ENCODE data around the gene APOD. TPM values are rescaled to one million over a fixed set of nuclear protein-coding genes. Genes with fewer than 3 reads are reported as not detected.
A peak's percentile ranks its signal among the peaks of the same experiment; 100 is the strongest.

The APOD gene
- total RNA-seq (2021; fragmentation: NEBNext Ultra II Directional; extraction: Animal tissue kit (Norgen Biotek cat#: 25700)), result not detected in 2 replicates
- not detected in 2 replicates for polyA plus RNA-seq (2011; rRNA removed)
- not detected for polyA plus RNA-seq (2011; cell fraction: cytosol; rRNA removed)
- polyA plus RNA-seq (2011; cell fraction: nucleus; rRNA removed), result not detected
- not detected in 4 replicates for polyA plus RNA-seq (2012, experiment 1 of 2)
- polyA plus RNA-seq (2012, experiment 2 of 2), result not detected
- polyA plus RNA-seq (2013, experiment 1 of 2), result 0.12 TPM
- 0.26 TPM for polyA plus RNA-seq (2013, experiment 2 of 2)
- 0.20 TPM in 1 of 2 replicates, not detected in the other for polyA minus RNA-seq (2011; rRNA and poly(A)+ RNA removed)
- polyA minus RNA-seq (2011; cell fraction: cytosol; rRNA and poly(A)+ RNA removed), result not detected
- polyA minus RNA-seq (2011; cell fraction: nucleus; rRNA and poly(A)+ RNA removed), result not detected
- long read RNA-seq, experiment 1, result 0 reads
- long read RNA-seq, experiment 2, result 0 reads

- H3K23me2 ChIP-seq (ENCODE audit: low read depth, low read length), result no peaks in the 10 kb centered on the region; the same call in 1 of the 2 replicates
- no peak within 1 kb of the TSS for H4K5ac ChIP-seq (ENCODE audit: insufficient read length, low read depth, low read length)
- H3K79me1 ChIP-seq (ENCODE audit: low read depth, low read length), result no peaks in the 10 kb centered on the region
- DNase-seq (ENCODE audit: low read depth in 1 of 2, low spot score in 2 of 2) (no peak), FAIRE-seq (no peak)
- H4K20me1 ChIP-seq (replicated peaks in 1 of 2; ENCODE audit: control insufficient read depth in 1 of 2, insufficient read depth in 2 of 2, low read length in 2 of 2), result no peaks in the 10 kb centered on the region
- peak within 1 kb of the TSS; percentile 53; the same call in 1 of the 2 replicates for H2AFZ ChIP-seq (ENCODE audit: low read length)
- H3K79me2 ChIP-seq (ENCODE audit: control insufficient read depth in 1 of 2, insufficient read depth in 2 of 2, low read length in 2 of 2), result no peaks in the 10 kb centered on the region
- no peaks in the 10 kb centered on the region for H3K4me1 ChIP-seq (replicated peaks in 1 of 4; ENCODE audit: control insufficient read depth in 3 of 4, insufficient read depth in 4 of 4, low read length in 3 of 4)
- H2BK20ac ChIP-seq (ENCODE audit: low read length), result no peak within 1 kb of the TSS
- H2BK120ac ChIP-seq (replicated peaks; ENCODE audit: low read depth, low read length), result no peak within 1 kb of the TSS
- H3K4me3 ChIP-seq (ENCODE audit: extremely low read depth in 1 of 4, insufficient read depth in 2 of 4, low read depth in 3 of 4, low read length in 4 of 4), result no peak within 1 kb of the TSS
- H3K4me2 ChIP-seq (ENCODE audit: insufficient read depth in 1 of 2, low read depth in 2 of 2, low read length in 2 of 2), result no peak within 1 kb of the TSS
- peak within 1 kb of the TSS; percentile 42 for H3K56ac ChIP-seq (replicated peaks; ENCODE audit: insufficient read length, low read depth, low read length)
- H3K27ac ChIP-seq (ENCODE audit: low read depth, low read length), result no peak within 1 kb of the TSS
- H3K14ac ChIP-seq (ENCODE audit: insufficient read length), result no peak within 1 kb of the TSS
- H4K91ac ChIP-seq (replicated peaks; ENCODE audit: insufficient read length, low read length), result no peak within 1 kb of the TSS
- no peak within 1 kb of the TSS for H3K23ac ChIP-seq (ENCODE audit: insufficient read length)
- H2BK12ac ChIP-seq (ENCODE audit: low read depth, low read length), result no peak within 1 kb of the TSS
- 73% methylated on average over 16 of the region's 16 CpGs; no CpG with 5 or more reads in 1 of the 2 experiments for WGBS, 2 experiments (ENCODE audit: extremely low coverage in 1 of 2, insufficient coverage in 1 of 2, insufficient read length in 1 of 2, insufficient replicate concordance in 2 of 2, low coverage in 1 of 2, low lambda C conversion rate in 2 of 2, missing lambda C conversion rate in 1 of 2)
- no peak within 1 kb of the TSS for H3K18ac ChIP-seq (ENCODE audit: extremely low read depth, low read length)
- H3K9ac ChIP-seq (replicated peaks in 1 of 4; ENCODE audit: extremely low read depth in 1 of 4, low read depth in 3 of 4, low read length in 3 of 4), result no peak within 1 kb of the TSS
- TF ChIP-seq, protein P1, sequence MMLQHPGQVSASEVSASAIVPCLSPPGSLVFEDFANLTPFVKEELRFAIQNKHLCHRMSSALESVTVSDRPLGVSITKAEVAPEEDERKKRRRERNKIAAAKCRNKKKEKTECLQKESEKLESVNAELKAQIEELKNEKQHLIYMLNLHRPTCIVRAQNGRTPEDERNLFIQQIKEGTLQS (IDR thresholded peaks at IDR 0.05; ENCODE audit: insufficient read depth, low read depth, low read length), result no peak
- TF ChIP-seq POU5F1 (IDR thresholded peaks at IDR 0.05; ENCODE audit: low read depth, low read length), result no peak
- TF ChIP-seq SUZ12 (IDR thresholded peaks at IDR 0.05; ENCODE audit: low read length), result no peak
- no peak for TF ChIP-seq ZNF274 (IDR thresholded peaks at IDR 0.05; ENCODE audit: borderline replicate concordance, extremely low read depth, low read length)
- TF ChIP-seq EP300 (IDR thresholded peaks at IDR 0.05; ENCODE audit: borderline replicate concordance in 1 of 2, low read depth in 2 of 2, low read length in 2 of 2), result no peak
- TF ChIP-seq MAFK (IDR thresholded peaks at IDR 0.05; ENCODE audit: low read depth, low read length), result no peak
- TF ChIP-seq SIX5 (IDR thresholded peaks at IDR 0.05; ENCODE audit: low read depth, low read length), result no peak
- no peak for TF ChIP-seq CBX8 (IDR thresholded peaks at IDR 0.05; ENCODE audit: borderline replicate concordance, low read depth, low read length)
- no peak for TF ChIP-seq SP1 (IDR thresholded peaks at IDR 0.05; ENCODE audit: low read depth, low read length)
- no peak for TF ChIP-seq RNF2 (IDR thresholded peaks at IDR 0.05; ENCODE audit: borderline replicate concordance, low read depth, low read length, missing control alignments, poor library complexity, severe bottlenecking)
- H2AK5ac ChIP-seq (ENCODE audit: low read depth, low read length), result no peak within 1 kb of the TSS
- ChIA-PET POLR2A (ENCODE audit: partially characterized antibody) (no interaction called here), CTCF (ENCODE audit: partially characterized antibody) (interaction anchor here (0.7 to 2.4 kb wide), 10 partner anchors 10 to 313 kb away, joined by 3 to 8 read pairs (median 3); no protein-coding TSS in a partner anchor)
- H3K4ac ChIP-seq (replicated peaks; ENCODE audit: insufficient read length, low read depth, low read length), result no peak within 1 kb of the TSS
- no peaks in the 10 kb centered on the region for H3K27me3 ChIP-seq (replicated peaks in 1 of 4; ENCODE audit: control insufficient read depth in 3 of 4, extremely low read depth in 1 of 4, insufficient read depth in 3 of 4, low read length in 3 of 4)
- H2BK5ac ChIP-seq (ENCODE audit: low read depth, low read length), result no peak within 1 kb of the TSS
- peaks cover 0 to 2% of the 10 kb centered on the region in 2 experiments; a peak in 1 of 4 replicates for H3K9me3 ChIP-seq (ENCODE audit: insufficient read depth in 2 of 2, low read depth in 1 of 2, low read length in 1 of 2)
- no peak within 1 kb of the TSS for H4K8ac ChIP-seq (ENCODE audit: extremely low read depth, insufficient read depth, low read length)
- H2BK15ac ChIP-seq (ENCODE audit: low read length), result no peak within 1 kb of the TSS
- no peaks in the 10 kb centered on the region for H3K36me3 ChIP-seq (ENCODE audit: control insufficient read depth in 2 of 4, insufficient read depth in 4 of 4, low read length in 3 of 4)
Observed at GRCh38 chr3:195583831-195584542, at the start of gene APOD. Gene APOD (minus strand): TSS chr3:195583940. CDS start chr3:195579461, 4,479 bp downstream.
